B cell (primary cell): ENCODE results near the gene FAM184B. TPM values are rescaled to one million over a fixed set of nuclear protein-coding genes. Genes with fewer than 3 reads are reported as not detected.

Experiments
- ATAC-seq: fragments of 200-7000 bp; cut with Tn5 transposase; one replicate; pipeline ENCODE4 v1.10.0; 2021; ENCODE audit warnings: low read depth, mild to moderate bottlenecking, moderate number of reproducible peaks, moderate library complexity
- CTCF ChIA-PET: fragments of 350-600 bp; sonication (Branson Sonifier 250); formaldehyde crosslinking; loops from one replicate; lab custom pipeline; 2021; ENCODE audit warnings: antibody characterized with exemption, inconsistent platforms; lab: Charles Lee
- POLR2A ChIA-PET: fragments of 350-600 bp; sonication (Branson Sonifier 250); formaldehyde crosslinking; loops from one replicate; lab custom pipeline; 2021; ENCODE audit warnings: antibody characterized with exemption; lab: Charles Lee
- DNase-seq: peaks from one replicate; pipeline ENCODE4 v3.0.0; 2013
- H2AFZ ChIP-seq: 2 replicates; pipeline ENCODE4 v1.6.1; 2012; ENCODE audit warnings: mild to moderate bottlenecking, low read depth, low read length; ENCODE audit not compliant: insufficient read depth, poor library complexity, severe bottlenecking
- H3K27ac ChIP-seq, 2 donors: 1 replicate in 1 of 2; 2 replicates in 1 of 2; pipeline ENCODE4 v1.5.1; 2012 to 2013; ENCODE audit warnings: low read length in 2 of 2, mild to moderate bottlenecking in 2 of 2, moderate library complexity in 1 of 2
- H3K27me3 ChIP-seq, 4 experiments: fragments of 200-600 bp in 1 of 4; sonication (generic) in 1 of 4; replicated peaks in 1 of 4; 1 replicate in 2 of 4; 2 replicates in 2 of 4; pipeline versions ENCODE4 v1.6.1 to v1.7.0; 2013 to 2016; ENCODE audit warnings: low read length in 3 of 4, mild to moderate bottlenecking in 2 of 4, mixed read lengths in 1 of 4, moderate library complexity in 1 of 4; ENCODE audit not compliant: insufficient read depth in 4 of 4, control insufficient read depth in 3 of 4; ENCODE audit errors: control extremely low read depth in 1 of 4
- H3K36me3 ChIP-seq, 2 experiments: replicated peaks in 1 of 2; 1 replicate in 1 of 2; 2 replicates in 1 of 2; pipeline versions ENCODE4 v1.6.1 to v1.7.1; 2013; ENCODE audit warnings: low read length in 1 of 2; ENCODE audit not compliant: insufficient read depth in 2 of 2, control insufficient read depth in 1 of 2; ENCODE audit errors: control extremely low read depth in 1 of 2, extremely low read depth in 1 of 2
- H3K4me1 ChIP-seq, 2 donors: fragments of 200-600 bp in 1 of 2; sonication (generic) in 1 of 2; 1 replicate in 1 of 2; 2 replicates in 1 of 2; pipeline versions ENCODE4 v1.5.1 to v1.6.1; 2013 to 2017; ENCODE audit warnings: low read length in 2 of 2; ENCODE audit not compliant: control insufficient read depth in 2 of 2, insufficient read depth in 2 of 2
- H3K4me2 ChIP-seq: replicated peaks from 2 replicates; pipeline ENCODE3; 2012; ENCODE audit warnings: mild to moderate bottlenecking, low read depth, low read length; ENCODE audit not compliant: poor library complexity, severe bottlenecking
- H3K4me3 ChIP-seq, 5 experiments: fragments of 200-600 bp in 1 of 5; sonication (generic) in 1 of 5; 1 replicate in 3 of 5; 2 replicates in 2 of 5; pipeline versions ENCODE4 v1.5.1 to v1.7.0; 2011 to 2016; ENCODE audit warnings: low read length in 4 of 5, mild to moderate bottlenecking in 4 of 5, low read depth in 2 of 5, control low read depth in 1 of 5, moderate library complexity in 1 of 5; ENCODE audit not compliant: insufficient read depth in 1 of 5; ENCODE audit errors: control extremely low read depth in 1 of 5, extremely low read depth in 1 of 5
- H3K79me2 ChIP-seq: fragments of 200-600 bp; sonication (generic); one replicate; pipeline ENCODE4 v1.6.0; 2016; ENCODE audit warnings: low read length; ENCODE audit not compliant: control insufficient read depth, insufficient read depth
- H3K9ac ChIP-seq: fragments of 200-600 bp; sonication (generic); 2 replicates; pipeline ENCODE4 v1.6.1; 2017; ENCODE audit warnings: mild to moderate bottlenecking, low read length, moderate library complexity
- H3K9me3 ChIP-seq, 3 donors: one replicate each; pipeline versions ENCODE4 v1.6.1 to v1.7.1; 2013; ENCODE audit warnings: low read length in 2 of 3; ENCODE audit not compliant: control insufficient read depth in 2 of 3, insufficient read depth in 1 of 3; ENCODE audit errors: control extremely low read depth in 1 of 3
- H4K20me1 ChIP-seq: 2 replicates; pipeline ENCODE4 v1.6.0; 2012; ENCODE audit warnings: mild to moderate bottlenecking, low read length; ENCODE audit not compliant: insufficient read depth, control insufficient read depth, poor library complexity, severe bottlenecking
- H3K27ac Mint-ChIP-seq: one replicate; pipeline ENCODE4 v1.8.0; 2021; ENCODE audit warnings: mixed read lengths
- H3K27me3 Mint-ChIP-seq: one replicate; pipeline ENCODE4 v1.8.0; 2021; ENCODE audit warnings: mixed read lengths
- H3K4me1 Mint-ChIP-seq: one replicate; pipeline ENCODE4 v1.8.0; 2021; ENCODE audit warnings: mixed read lengths
- H3K4me3 Mint-ChIP-seq: one replicate; pipeline ENCODE4 v1.8.0; 2021; ENCODE audit warnings: mixed read lengths
- H3K9me3 Mint-ChIP-seq: one replicate; pipeline ENCODE4 v1.8.0; 2022; ENCODE audit warnings: mixed read lengths; ENCODE audit not compliant: insufficient read depth
- CTCF ChIP-seq: fragments of 200-600 bp; IDR thresholded peaks from one replicate; pipeline ENCODE4 v1.8.0; 2022; ENCODE audit warnings: antibody characterized with exemption, mild to moderate bottlenecking
- EZH2 ChIP-seq: IDR thresholded peaks from 2 replicates; pipeline ENCODE4 v1.6.1; 2012; ENCODE audit warnings: borderline replicate concordance, low read depth, mild to moderate bottlenecking, moderate library complexity, low read length; ENCODE audit not compliant: insufficient read depth, poor library complexity, severe bottlenecking
- WGBS: methylation state at CpG from one replicate; pipeline ENCODE4 v1.1.5; 2013; ENCODE audit warnings: missing lambda C conversion rate; ENCODE audit not compliant: insufficient coverage; 5-methylcytosine and 5-hydroxymethylcytosine counted together
- intact Hi-C: fragments of 100-400 bp; cut with micrococcal nuclease; formaldehyde crosslinking; loops from one replicate; pipeline ENCODE4 v1.10.0; 2022
- polyA plus RNA-seq: library from polyadenylated mRNA; depleted of rRNA; stranded (reverse); fragments of >200 nt; gene quantifications from 2 replicates; pipeline ENCODE4 v1.2.3, GENCODE V29; 2012
- total RNA-seq, 2 donors: library from RNA; stranded (reverse); fragments of 120-200 nt in 1 of 2; gene quantifications; 1 replicate in 1 of 2; 2 replicates in 1 of 2; pipeline versions ENCODE4 v1.2.3 to v1.2.4, GENCODE V29; 2013 to 2022

The FAM184B gene
- total and polyA plus RNA-seq, 2 donors (not counting 1 experiment from before 2014, with no cell fraction given), result not detected

GRCh38 chr4:17633600-17633999 is 147.8 kb downstream of the FAM184B start:
- WGBS, result 99% methylated on average over 7 of the region's 9 CpGs
- H4K20me1 ChIP-seq, result peaks cover 27% of the 10 kb centered on the region
- intact Hi-C loops, result no loop called here
- H3K9me3 ChIP-seq, result no peaks in the 10 kb centered on the region
- ChIA-PET CTCF (interaction anchor here (7.6 kb wide), 1 partner anchor 86 kb away, joined by 132 read pairs; no protein-coding TSS in a partner anchor), POLR2A (no interaction called here)
- H3K79me2 ChIP-seq, result no peaks in the 10 kb centered on the region
- no peaks in the 10 kb centered on the region for H3K27me3 ChIP-seq
- ATAC-seq, result no peak
- DNase-seq, result no peak
- Mint-ChIP-seq H3K4me1 (peaks cover 3% of the 10 kb centered on the region), H3K27me3 (no peaks in the 10 kb centered on the region), H3K27ac (no peak overlapping the region), H3K9me3 (no peaks in the 10 kb centered on the region), H3K4me3 (no peak overlapping the region)
- no peak overlapping the region for H3K4me2 ChIP-seq
- peaks cover 8 to 49% of the 10 kb centered on the region in 2 experiments for H3K36me3 ChIP-seq
- no peak overlapping the region for H2AFZ ChIP-seq
- H3K9ac ChIP-seq, result no peak overlapping the region
- no peak for TF ChIP-seq EZH2
- no peak for TF ChIP-seq CTCF
- no peak overlapping the region for H3K4me3 ChIP-seq
- H3K27ac ChIP-seq, result no peak overlapping the region
- H3K4me1 ChIP-seq, result peaks cover 0 to 3% of the 10 kb centered on the region in 2 donors

GRCh38 chr4:17630228-17630627 is 151.2 kb downstream of the FAM184B start:
- no peak overlapping the region for H3K4me3 Mint-ChIP-seq
- no peak overlapping the region for H3K27ac Mint-ChIP-seq
- no peaks in the 10 kb centered on the region for H3K27me3 ChIP-seq
- intact Hi-C loops, result no loop called here
- H3K9me3 Mint-ChIP-seq, result no peaks in the 10 kb centered on the region
- H4K20me1 ChIP-seq, result peaks cover 22% of the 10 kb centered on the region
- H3K9me3 ChIP-seq, result no peaks in the 10 kb centered on the region
- H3K4me1 ChIP-seq, result no peaks in the 10 kb centered on the region
- no peak overlapping the region for H3K27ac ChIP-seq
- DNase-seq (no peak), ATAC-seq (no peak)
- no peaks in the 10 kb centered on the region for H3K27me3 Mint-ChIP-seq
- TF ChIP-seq CTCF (no peak), EZH2 (no peak)
- no peak overlapping the region for H3K4me3 ChIP-seq
- H3K4me2 ChIP-seq, result no peak overlapping the region
- WGBS, result 100% methylated on average over 2 of the region's 4 CpGs
- no peak overlapping the region for H2AFZ ChIP-seq
- H3K4me1 Mint-ChIP-seq, result peaks cover 3% of the 10 kb centered on the region
- H3K36me3 ChIP-seq, result peaks cover 7 to 77% of the 10 kb centered on the region in 2 experiments
- H3K79me2 ChIP-seq, result peaks cover 3% of the 10 kb centered on the region
- no peak overlapping the region for H3K9ac ChIP-seq
- ChIA-PET POLR2A (no interaction called here), CTCF (no interaction called here)
